CD4-positive, alpha-beta memory T cell (primary cell): Measurements from ENCODE around the gene VSTM4. TPM values are rescaled to one million over a fixed set of nuclear protein-coding genes. Genes with fewer than 3 reads are reported as not detected.

Experiments used
- CTCF ChIA-PET: fragments of 350-600 bp; sonication (Branson Sonifier 250); formaldehyde crosslinking; loops from one replicate; lab custom pipeline; 2021; ENCODE audit warnings: inconsistent platforms; ENCODE audit not compliant: partially characterized antibody; lab: Charles Lee
- POLR2A ChIA-PET: fragments of 350-600 bp; sonication (Branson Sonifier 250); formaldehyde crosslinking; loops from one replicate; lab custom pipeline; 2021; ENCODE audit not compliant: partially characterized antibody; lab: Charles Lee
- DNase-seq, 5 donors: peaks; one replicate each; pipeline versions ENCODE4 v3.0.0 to v3.0.0-alpha.2; 2020 to 2022; ENCODE audit warnings: mixed read lengths in 1 of 5
- H3K27ac ChIP-seq: one replicate; pipeline ENCODE4 v1.7.0; 2013; ENCODE audit warnings: low read depth, low read length
- H3K27me3 ChIP-seq: 2 replicates; pipeline ENCODE4 v1.7.0; 2013; ENCODE audit warnings: mild to moderate bottlenecking, low read length, moderate library complexity; ENCODE audit not compliant: insufficient read depth
- H3K36me3 ChIP-seq: 2 replicates; pipeline ENCODE4 v1.7.0; 2013; ENCODE audit warnings: mild to moderate bottlenecking, low read length, moderate library complexity; ENCODE audit not compliant: insufficient read depth
- H3K4me1 ChIP-seq: 2 replicates; pipeline ENCODE4 v1.7.0; 2013; ENCODE audit warnings: mild to moderate bottlenecking, low read length, moderate library complexity; ENCODE audit not compliant: insufficient read depth
- H3K4me3 ChIP-seq, 2 donors: one replicate each; pipeline ENCODE4 v1.7.0; 2013; ENCODE audit warnings: low read length in 2 of 2, mild to moderate bottlenecking in 1 of 2
- H3K9me3 ChIP-seq, 2 donors: one replicate each; pipeline ENCODE4 v1.7.0; 2013; ENCODE audit warnings: low read length in 2 of 2, control low read depth in 1 of 2; ENCODE audit not compliant: control insufficient read depth in 1 of 2
- H3K27ac Mint-ChIP-seq, 7 donors: one replicate each; pipeline ENCODE4 v1.8.0; 2020 to 2021; ENCODE audit warnings: mixed read lengths in 7 of 7, mild to moderate bottlenecking in 6 of 7, inconsistent platforms in 3 of 7, moderate library complexity in 3 of 7
- H3K27me3 Mint-ChIP-seq, 2 donors: one replicate each; pipeline ENCODE4 v1.8.0; 2020 to 2021; ENCODE audit warnings: mixed read lengths in 2 of 2
- H3K36me3 Mint-ChIP-seq, 2 donors: one replicate each; pipeline ENCODE4 v1.8.0; 2020 to 2021; ENCODE audit warnings: mixed read lengths in 2 of 2, inconsistent platforms in 1 of 2, mild to moderate bottlenecking in 1 of 2
- H3K4me1 Mint-ChIP-seq, 4 donors: one replicate each; pipeline ENCODE4 v1.8.0; 2020 to 2021; ENCODE audit warnings: mixed read lengths in 4 of 4, mild to moderate bottlenecking in 1 of 4
- H3K4me3 Mint-ChIP-seq, 8 donors: one replicate each; pipeline ENCODE4 v1.8.0; 2020 to 2021; ENCODE audit warnings: mixed read lengths in 8 of 8, mild to moderate bottlenecking in 7 of 8, moderate library complexity in 6 of 8, inconsistent platforms in 3 of 8
- H3K9me3 Mint-ChIP-seq, 8 donors: one replicate each; pipeline ENCODE4 v1.8.0; 2020 to 2021; ENCODE audit warnings: mixed read lengths in 8 of 8, mild to moderate bottlenecking in 5 of 8, inconsistent platforms in 3 of 8, moderate library complexity in 1 of 8
- intact Hi-C: fragments of 100-400 bp; cut with micrococcal nuclease; formaldehyde crosslinking; loops from one replicate; pipeline ENCODE4 v1.15.1; 2023
- polyA plus RNA-seq, 2 donors: library from polyadenylated mRNA; unstranded; fragments of 300-500 nt; fragmentation: Illumina TruSeq; gene quantifications; one replicate each; pipeline ENCODE4 v1.2.3, GENCODE V29; 2021
- total RNA-seq, 2 experiments: library from RNA; stranded (reverse); gene quantifications; one replicate each; pipeline ENCODE4 v1.2.3, GENCODE V29; 2021

Gene VSTM4
- total and polyA plus RNA-seq, 4 experiments from 2014 or later: not detected

GRCh38 chr10:49131507-49132361 is 16.4 kb upstream of the VSTM4 start:
- H3K9me3 Mint-ChIP-seq: peaks cover 0 to 12% (median 3%) of the 10 kb centered on the region in 8 donors
- no peak overlapping the region for H3K27ac Mint-ChIP-seq
- POLR2A ChIA-PET: no interaction called here
- Histone ChIP-seq H3K36me3 (no peaks in the 10 kb centered on the region), H3K27ac (no peak overlapping the region), H3K27me3 (no peaks in the 10 kb centered on the region), H3K9me3 (no peaks in the 10 kb centered on the region), H3K4me3 (no peak overlapping the region), H3K4me1 (no peaks in the 10 kb centered on the region)
- H3K36me3 Mint-ChIP-seq: no peaks in the 10 kb centered on the region
- peaks cover 8 to 13% of the 10 kb centered on the region in 2 donors for H3K27me3 Mint-ChIP-seq
- CTCF ChIA-PET: no interaction called here
- peaks cover 0 to 5% (median 2%) of the 10 kb centered on the region in 4 donors for H3K4me1 Mint-ChIP-seq
- intact Hi-C loops: no loop called here
- no peak overlapping the region for H3K4me3 Mint-ChIP-seq
- no peak for DNase-seq

GRCh38 chr10:49129376-49129775 is 14.1 kb upstream of the VSTM4 start:
- Histone ChIP-seq H3K36me3 (no peaks in the 10 kb centered on the region), H3K4me1 (no peaks in the 10 kb centered on the region), H3K4me3 (no peak overlapping the region), H3K9me3 (no peaks in the 10 kb centered on the region), H3K27me3 (no peaks in the 10 kb centered on the region), H3K27ac (no peak overlapping the region)
- peaks cover 10 to 13% of the 10 kb centered on the region in 2 donors for H3K27me3 Mint-ChIP-seq
- H3K36me3 Mint-ChIP-seq: no peaks in the 10 kb centered on the region
- CTCF ChIA-PET: no interaction called here
- no peaks in the 10 kb centered on the region for H3K4me1 Mint-ChIP-seq
- no peak for DNase-seq
- peaks cover 0 to 10% (median 5%) of the 10 kb centered on the region in 8 donors for H3K9me3 Mint-ChIP-seq
- intact Hi-C loops: no loop called here
- POLR2A ChIA-PET: no interaction called here
- H3K4me3 Mint-ChIP-seq: no peak overlapping the region
- peak overlapping the region in 1 of 7 donors; percentile 23 for H3K27ac Mint-ChIP-seq

- Mint-ChIP-seq H3K27ac (no peak overlapping the region), H3K27me3 (peaks cover 10 to 13% of the 10 kb centered on the region in 2 donors), H3K4me3 (no peak overlapping the region), H3K4me1 (no peaks in the 10 kb centered on the region), H3K9me3 (peaks cover 0 to 10% (median 5%) of the 10 kb centered on the region in 8 donors), H3K36me3 (no peaks in the 10 kb centered on the region)
- H3K36me3 ChIP-seq: no peaks in the 10 kb centered on the region
- intact Hi-C loops: no loop called here
- DNase-seq: no peak
- H3K27me3 ChIP-seq: no peaks in the 10 kb centered on the region
- CTCF ChIA-PET: no interaction called here
- POLR2A ChIA-PET: no interaction called here
- H3K4me1 ChIP-seq: no peaks in the 10 kb centered on the region
- H3K9me3 ChIP-seq: no peaks in the 10 kb centered on the region
- no peak overlapping the region for H3K27ac ChIP-seq
- H3K4me3 ChIP-seq: no peak overlapping the region
These were observed 13.5 kb upstream of the VSTM4 start for GRCh38 chr10:49128854-49129253.

- Histone ChIP-seq H3K27ac (no peak overlapping the region), H3K27me3 (no peaks in the 10 kb centered on the region), H3K36me3 (no peaks in the 10 kb centered on the region), H3K4me3 (no peak overlapping the region), H3K9me3 (no peaks in the 10 kb centered on the region), H3K4me1 (no peaks in the 10 kb centered on the region)
- ChIA-PET POLR2A (no interaction called here), CTCF (no interaction called here)
- intact Hi-C loops: no loop called here
- Mint-ChIP-seq H3K27ac (peak overlapping the region in 1 of 7 donors; percentile 22), H3K4me3 (no peak overlapping the region), H3K4me1 (no peaks in the 10 kb centered on the region), H3K9me3 (peaks cover 0 to 10% (median 5%) of the 10 kb centered on the region in 8 donors), H3K36me3 (no peaks in the 10 kb centered on the region), H3K27me3 (peaks cover 8 to 10% of the 10 kb centered on the region in 2 donors)
- DNase-seq: no peak
These were observed 8.9 kb upstream of the VSTM4 start for GRCh38 chr10:49123981-49124950.

- Mint-ChIP-seq H3K4me3 (no peak overlapping the region), H3K27ac (no peak overlapping the region), H3K27me3 (peaks cover 3 to 8% of the 10 kb centered on the region in 2 donors), H3K4me1 (peaks cover 0 to 6% (median 0%) of the 10 kb centered on the region in 4 donors), H3K36me3 (no peaks in the 10 kb centered on the region), H3K9me3 (peaks cover 0 to 6% (median under 1%) of the 10 kb centered on the region in 8 donors)
- no peaks in the 10 kb centered on the region for H3K9me3 ChIP-seq
- no peak overlapping the region for H3K27ac ChIP-seq
- CTCF ChIA-PET: no interaction called here
- intact Hi-C loops: no loop called here
- no peaks in the 10 kb centered on the region for H3K36me3 ChIP-seq
- POLR2A ChIA-PET: no interaction called here
- H3K4me1 ChIP-seq: no peaks in the 10 kb centered on the region
- H3K27me3 ChIP-seq: no peaks in the 10 kb centered on the region
- no peak for DNase-seq
- H3K4me3 ChIP-seq: no peak overlapping the region
These were observed 5.6 kb upstream of the VSTM4 start for GRCh38 chr10:49120911-49121310.

GRCh38 chr10:49119746-49120145 is 4.4 kb upstream of the VSTM4 start:
- no peak overlapping the region for H3K4me3 Mint-ChIP-seq
- Histone ChIP-seq H3K27ac (no peak overlapping the region), H3K4me1 (no peaks in the 10 kb centered on the region), H3K36me3 (no peaks in the 10 kb centered on the region), H3K4me3 (no peak overlapping the region), H3K27me3 (peaks cover under 1% of the 10 kb centered on the region), H3K9me3 (no peaks in the 10 kb centered on the region)
- H3K4me1 Mint-ChIP-seq: peaks cover 0 to 7% (median 1%) of the 10 kb centered on the region in 4 donors
- H3K27me3 Mint-ChIP-seq: peaks cover 6 to 10% of the 10 kb centered on the region in 2 donors
- intact Hi-C loops: no loop called here
- no peak overlapping the region for H3K27ac Mint-ChIP-seq
- ChIA-PET POLR2A (no interaction called here), CTCF (no interaction called here)
- no peaks in the 10 kb centered on the region for H3K36me3 Mint-ChIP-seq
- DNase-seq: no peak
- H3K9me3 Mint-ChIP-seq: peaks cover 0 to 6% (median 0%) of the 10 kb centered on the region in 8 donors
